Epithelial cell of proximal tubule (primary cell): ENCODE data around the gene L1CAM. TPM values are rescaled to one million over a fixed set of nuclear protein-coding genes. Genes with fewer than 3 reads are reported as not detected.

ENCODE experiments used
- DNase-seq: peaks from one replicate; pipeline ENCODE4 v3.0.0-alpha.2; 2011; ENCODE audit warnings: low read depth
- H3K4me3 ChIP-seq: 2 replicates; pipeline ENCODE4 v1.5.1; 2011; ENCODE audit warnings: low read depth, mild to moderate bottlenecking, low read length
- total RNA-seq: library from RNA; depleted of rRNA; stranded (reverse); fragments of >200 nt; gene quantifications from 2 replicates; pipeline ENCODE4 v1.2.3, GENCODE V29; 2015
- TF ChIP-seq, protein P1 (sequence below): conservative IDR thresholded peaks from 2 replicates; pipeline ENCODE4 v1.5.1; 2012; ENCODE audit warnings: low read depth, mild to moderate bottlenecking, low read length

The L1CAM gene, protein sequence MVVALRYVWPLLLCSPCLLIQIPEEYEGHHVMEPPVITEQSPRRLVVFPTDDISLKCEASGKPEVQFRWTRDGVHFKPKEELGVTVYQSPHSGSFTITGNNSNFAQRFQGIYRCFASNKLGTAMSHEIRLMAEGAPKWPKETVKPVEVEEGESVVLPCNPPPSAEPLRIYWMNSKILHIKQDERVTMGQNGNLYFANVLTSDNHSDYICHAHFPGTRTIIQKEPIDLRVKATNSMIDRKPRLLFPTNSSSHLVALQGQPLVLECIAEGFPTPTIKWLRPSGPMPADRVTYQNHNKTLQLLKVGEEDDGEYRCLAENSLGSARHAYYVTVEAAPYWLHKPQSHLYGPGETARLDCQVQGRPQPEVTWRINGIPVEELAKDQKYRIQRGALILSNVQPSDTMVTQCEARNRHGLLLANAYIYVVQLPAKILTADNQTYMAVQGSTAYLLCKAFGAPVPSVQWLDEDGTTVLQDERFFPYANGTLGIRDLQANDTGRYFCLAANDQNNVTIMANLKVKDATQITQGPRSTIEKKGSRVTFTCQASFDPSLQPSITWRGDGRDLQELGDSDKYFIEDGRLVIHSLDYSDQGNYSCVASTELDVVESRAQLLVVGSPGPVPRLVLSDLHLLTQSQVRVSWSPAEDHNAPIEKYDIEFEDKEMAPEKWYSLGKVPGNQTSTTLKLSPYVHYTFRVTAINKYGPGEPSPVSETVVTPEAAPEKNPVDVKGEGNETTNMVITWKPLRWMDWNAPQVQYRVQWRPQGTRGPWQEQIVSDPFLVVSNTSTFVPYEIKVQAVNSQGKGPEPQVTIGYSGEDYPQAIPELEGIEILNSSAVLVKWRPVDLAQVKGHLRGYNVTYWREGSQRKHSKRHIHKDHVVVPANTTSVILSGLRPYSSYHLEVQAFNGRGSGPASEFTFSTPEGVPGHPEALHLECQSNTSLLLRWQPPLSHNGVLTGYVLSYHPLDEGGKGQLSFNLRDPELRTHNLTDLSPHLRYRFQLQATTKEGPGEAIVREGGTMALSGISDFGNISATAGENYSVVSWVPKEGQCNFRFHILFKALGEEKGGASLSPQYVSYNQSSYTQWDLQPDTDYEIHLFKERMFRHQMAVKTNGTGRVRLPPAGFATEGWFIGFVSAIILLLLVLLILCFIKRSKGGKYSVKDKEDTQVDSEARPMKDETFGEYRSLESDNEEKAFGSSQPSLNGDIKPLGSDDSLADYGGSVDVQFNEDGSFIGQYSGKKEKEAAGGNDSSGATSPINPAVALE
- 35.7 and 62.1 TPM in 2 replicates for total RNA-seq

DNA sequence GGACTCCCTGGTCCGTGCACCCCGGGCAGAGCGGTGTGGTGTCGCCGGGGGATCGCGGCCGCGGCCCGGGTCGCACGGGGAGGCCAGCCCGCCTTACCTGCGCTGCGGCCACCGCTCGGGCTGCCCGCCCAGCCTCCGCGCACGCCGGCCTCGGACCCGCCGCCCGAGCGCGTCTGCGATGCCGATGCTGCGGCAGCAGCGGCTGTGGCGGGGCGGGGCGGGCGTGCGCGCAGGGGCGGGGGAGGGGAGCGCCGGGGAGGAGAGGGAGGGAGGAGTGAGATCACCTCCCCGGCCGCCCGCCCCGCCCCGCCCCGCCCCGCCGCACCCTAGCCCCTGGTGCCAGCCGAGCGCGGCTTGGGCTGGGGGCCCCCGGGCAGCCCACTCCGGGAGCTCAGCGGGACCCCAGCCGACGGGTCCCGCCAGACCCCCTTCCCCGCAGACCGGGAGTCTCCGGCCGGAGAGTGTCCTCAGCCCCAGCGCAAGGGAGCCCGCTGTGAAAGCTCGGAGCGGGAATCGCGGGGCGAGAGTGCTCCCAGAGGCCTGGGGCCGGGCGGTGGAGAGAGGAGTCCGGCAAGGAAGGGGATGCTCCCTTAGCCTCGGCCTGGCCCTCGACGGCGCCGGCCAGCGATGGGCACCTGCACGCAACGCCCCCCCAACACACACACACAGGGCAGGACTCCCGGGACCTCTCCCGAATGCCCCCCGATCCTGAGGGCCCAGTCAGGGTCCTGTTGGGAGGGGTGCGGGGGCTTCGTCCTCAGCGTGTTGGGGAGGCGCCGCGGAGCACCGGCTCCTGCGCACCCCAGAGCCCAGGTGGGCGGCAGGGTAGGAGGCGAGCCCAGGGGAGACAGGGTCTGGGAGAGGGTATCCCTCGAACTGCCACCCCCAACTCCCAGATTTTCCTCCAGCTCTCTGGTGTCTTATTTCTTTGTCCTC is at the start of gene L1CAM:
Gene L1CAM (minus strand): TSS at position 206 of the 936 bp plus-strand sequence. CDS start 10,337 bp downstream, outside the sequence.
- peak within 1 kb of the TSS; percentile 37 for H3K4me3 ChIP-seq
- DNase-seq = no peak
- TF ChIP-seq, protein P1, sequence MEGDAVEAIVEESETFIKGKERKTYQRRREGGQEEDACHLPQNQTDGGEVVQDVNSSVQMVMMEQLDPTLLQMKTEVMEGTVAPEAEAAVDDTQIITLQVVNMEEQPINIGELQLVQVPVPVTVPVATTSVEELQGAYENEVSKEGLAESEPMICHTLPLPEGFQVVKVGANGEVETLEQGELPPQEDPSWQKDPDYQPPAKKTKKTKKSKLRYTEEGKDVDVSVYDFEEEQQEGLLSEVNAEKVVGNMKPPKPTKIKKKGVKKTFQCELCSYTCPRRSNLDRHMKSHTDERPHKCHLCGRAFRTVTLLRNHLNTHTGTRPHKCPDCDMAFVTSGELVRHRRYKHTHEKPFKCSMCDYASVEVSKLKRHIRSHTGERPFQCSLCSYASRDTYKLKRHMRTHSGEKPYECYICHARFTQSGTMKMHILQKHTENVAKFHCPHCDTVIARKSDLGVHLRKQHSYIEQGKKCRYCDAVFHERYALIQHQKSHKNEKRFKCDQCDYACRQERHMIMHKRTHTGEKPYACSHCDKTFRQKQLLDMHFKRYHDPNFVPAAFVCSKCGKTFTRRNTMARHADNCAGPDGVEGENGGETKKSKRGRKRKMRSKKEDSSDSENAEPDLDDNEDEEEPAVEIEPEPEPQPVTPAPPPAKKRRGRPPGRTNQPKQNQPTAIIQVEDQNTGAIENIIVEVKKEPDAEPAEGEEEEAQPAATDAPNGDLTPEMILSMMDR = no peak

DNA sequence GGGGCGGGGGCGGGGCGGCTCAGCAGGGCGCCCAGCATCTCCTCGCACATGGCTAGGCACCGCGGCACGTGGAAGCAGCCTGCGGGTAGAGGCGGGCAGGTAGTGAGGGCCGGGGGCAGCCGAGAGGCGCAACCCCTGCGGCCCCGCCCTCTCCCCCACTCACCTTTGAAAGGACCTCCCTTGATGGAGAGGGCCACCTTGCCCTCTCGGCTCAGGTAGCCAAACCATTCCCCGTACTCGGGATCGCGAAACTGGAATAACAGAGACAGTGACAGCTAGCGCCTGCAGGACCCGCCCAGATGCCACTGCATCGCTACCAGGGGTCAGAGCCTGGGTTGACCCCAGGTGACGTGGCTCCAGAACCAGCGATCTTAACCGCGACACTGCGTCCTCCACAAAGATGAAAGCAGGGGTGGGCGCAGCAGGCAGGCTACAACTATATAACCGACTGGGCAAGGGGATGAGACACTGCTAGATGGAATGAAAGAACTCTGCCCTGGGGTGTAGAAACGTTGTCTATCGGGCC is 49.4 kb upstream of the L1CAM start:
- TF ChIP-seq, protein P1 = no peak
- H3K4me3 ChIP-seq = peak overlapping the region; percentile 44
- no peak for DNase-seq

DNA sequence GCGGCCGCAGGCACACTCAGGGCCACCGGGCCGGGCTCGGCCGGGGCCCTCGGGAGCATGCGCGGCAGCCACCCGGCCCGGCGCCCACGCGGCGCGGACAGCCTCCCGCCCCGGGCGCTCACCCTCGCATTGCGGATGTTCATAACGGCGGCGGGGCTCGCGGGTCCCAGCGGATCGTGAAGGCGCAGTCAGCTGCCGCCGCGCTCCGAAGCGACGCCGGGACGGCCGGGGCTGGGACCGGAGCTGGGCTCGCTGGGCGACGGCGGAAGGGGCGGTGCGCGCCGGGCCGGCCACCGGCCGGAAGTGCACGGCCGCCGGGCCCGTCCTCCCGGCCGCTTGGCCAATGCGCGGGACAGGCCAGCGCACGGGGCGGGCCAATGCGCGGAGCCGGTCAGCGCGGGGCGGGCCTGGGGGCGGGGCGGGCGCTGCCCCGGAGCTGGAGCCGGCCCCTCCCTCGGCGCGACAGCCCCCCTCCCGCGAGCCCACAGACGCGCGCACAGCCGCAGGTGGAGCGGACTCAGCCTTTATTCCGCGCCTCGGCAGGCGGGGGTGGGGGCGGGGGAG is 48.9 kb upstream of the L1CAM start, which contains the start of gene NAA10:
Gene NAA10 (minus strand): TSS at position 276 of the 564 bp plus-strand sequence. CDS start 133 bp downstream, at position 143.
- peak within 1 kb of the TSS; percentile 72 for H3K4me3 ChIP-seq
- DNase-seq = no peak
- TF ChIP-seq, protein P1 = no peak

DNA sequence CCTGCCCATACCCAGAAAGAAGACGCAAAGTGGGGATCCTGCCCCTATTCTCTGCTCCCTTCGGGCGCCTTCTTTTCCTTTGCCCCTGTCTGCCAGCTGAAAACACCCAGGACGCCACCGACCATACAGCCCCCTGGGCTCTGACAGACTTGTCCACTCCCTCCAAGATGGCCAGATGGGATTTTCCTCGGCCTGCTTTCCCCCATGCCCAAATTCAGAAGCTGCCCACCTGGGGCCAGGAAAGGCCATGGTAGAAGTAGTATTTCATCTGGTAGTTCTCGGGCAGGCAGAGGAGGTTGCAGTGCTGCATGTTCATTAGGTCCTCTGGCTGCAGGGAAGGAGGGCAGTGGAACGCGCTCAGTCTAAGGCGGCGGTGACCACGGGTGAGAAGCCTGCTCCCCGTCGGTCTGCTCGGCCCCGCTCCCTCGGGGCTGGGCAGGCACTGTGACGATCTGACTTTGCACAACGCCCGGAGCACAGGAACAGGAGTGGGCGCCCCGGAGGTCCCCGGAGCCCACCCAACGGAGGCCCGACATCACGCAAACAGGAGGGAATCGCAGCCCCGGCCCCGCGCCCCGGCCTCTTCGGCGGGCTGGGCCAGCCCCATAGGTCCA is 48.3 kb upstream of the L1CAM start:
- TF ChIP-seq, protein P1 = no peak

GRCh38 chrX:153933748-153934147 is 47.8 kb upstream of the L1CAM start:
- peak overlapping the region; percentile 72 for H3K4me3 ChIP-seq
- TF ChIP-seq, protein P1 = no peak
- DNase-seq = no peak

More for the DNA sequence above, 48.3 kb upstream of the L1CAM start:
- peak overlapping the region; percentile 72 for H3K4me3 ChIP-seq
- no peak for DNase-seq
